HepG2 (cell line): ENCODE measurements around the gene PHB1. TPM values are rescaled to one million over a fixed set of nuclear protein-coding genes. Genes with fewer than 3 reads are reported as not detected.
A peak's percentile ranks its signal among the peaks of the same experiment; 100 is the strongest.

Experiments
- AKAP8 ChIP-seq: sonication (generic); formaldehyde crosslinking; IDR thresholded peaks from 2 replicates; pipeline ENCODE4 v1.5.1; 2020; ENCODE audit warnings: mild to moderate bottlenecking, missing genetic modification reagents
- ATF4 ChIP-seq, 2 experiments: fragments of 450-650 bp in 1 of 2; sonication (generic) in 1 of 2; formaldehyde crosslinking; IDR thresholded peaks; 2 replicates each; pipeline versions ENCODE4 v1.5.0 to v1.8.0; 2020 to 2022; ENCODE audit warnings: mild to moderate bottlenecking in 1 of 2, missing genetic modification reagents in 1 of 2
- ETS1 ChIP-seq: sonication (generic); formaldehyde crosslinking; IDR thresholded peaks from 2 replicates; pipeline ENCODE4 v1.4.0; 2020; ENCODE audit warnings: missing genetic modification reagents
- REST ChIP-seq, 2 experiments: IDR thresholded peaks; 2 replicates each; pipeline ENCODE4 v1.6.1; 2011 to 2012; ENCODE audit warnings: low read length in 2 of 2, borderline replicate concordance in 1 of 2, low read depth in 1 of 2, mild to moderate bottlenecking in 1 of 2, moderate library complexity in 1 of 2
- ZBTB34 ChIP-seq: sonication (generic); formaldehyde crosslinking; IDR thresholded peaks from 2 replicates; pipeline ENCODE4 v1.8.0; 2022; ENCODE audit warnings: mild to moderate bottlenecking, missing genetic modification reagents
- ZFP41 ChIP-seq: sonication (generic); formaldehyde crosslinking; IDR thresholded peaks from 2 replicates; pipeline ENCODE4 v1.4.0; 2020; ENCODE audit warnings: mild to moderate bottlenecking, missing genetic modification reagents, borderline replicate concordance
- ZFY ChIP-seq: sonication (generic); formaldehyde crosslinking; IDR thresholded peaks from 2 replicates; pipeline ENCODE4 v1.4.0; 2020; ENCODE audit warnings: missing genetic modification reagents
- ZNF256 ChIP-seq: sonication (generic); formaldehyde crosslinking; conservative IDR thresholded peaks from 2 replicates; pipeline ENCODE4 v1.4.0; 2020; ENCODE audit warnings: missing genetic modification reagents
- ZNF264 ChIP-seq: sonication (generic); formaldehyde crosslinking; IDR thresholded peaks from 2 replicates; pipeline ENCODE4 v1.4.0; 2020; ENCODE audit warnings: missing genetic modification reagents
- ZNF550 ChIP-seq: sonication (generic); formaldehyde crosslinking; IDR thresholded peaks from 2 replicates; pipeline ENCODE4 v1.4.0; 2020; ENCODE audit warnings: mild to moderate bottlenecking, missing genetic modification reagents, borderline replicate concordance
- ZNF776 ChIP-seq: sonication (generic); formaldehyde crosslinking; IDR thresholded peaks from 2 replicates; pipeline ENCODE4 v1.4.0; 2020; ENCODE audit warnings: mild to moderate bottlenecking, missing genetic modification reagents
- ZNF790 ChIP-seq: sonication (generic); formaldehyde crosslinking; IDR thresholded peaks from 2 replicates; pipeline ENCODE4 v1.8.0; 2022; ENCODE audit warnings: missing genetic modification reagents, mild to moderate bottlenecking, borderline replicate concordance
- polyA plus RNA-seq, 8 experiments: library from polyadenylated mRNA; depleted of rRNA in 3 of 8; stranded (reverse) in 7 of 8; unstranded in 1 of 8; fragments of >200 nt; fragmentation: Illumina TruSeq in 4 of 8; extraction: Trizol in 4 of 8; gene quantifications; 2 replicates each; pipeline versions ENCODE4 v1.2.1 to v1.2.3, GENCODE V29; 2011 to 2016; ENCODE audit warnings: low read depth in 4 of 8, missing spikeins in 1 of 8, mixed read lengths in 1 of 8; ENCODE audit not compliant: insufficient read depth in 1 of 8
- total RNA-seq, 5 experiments: library from RNA; depleted of rRNA; stranded (reverse); fragments of >200 nt; fragmentation: Illumina TruSeq; extraction: Trizol; gene quantifications; 2 replicates each; pipeline ENCODE4 v1.2.3, GENCODE V29; 2016; ENCODE audit warnings: low read depth in 1 of 5
- TF ChIP-seq, protein P1 (sequence below): sonication (generic); formaldehyde crosslinking; IDR thresholded peaks from 2 replicates; pipeline ENCODE4 v1.4.0; 2020; ENCODE audit warnings: mild to moderate bottlenecking, missing genetic modification reagents
- TF ChIP-seq, protein P2 (sequence below): sonication (generic); formaldehyde crosslinking; IDR thresholded peaks from 2 replicates; pipeline ENCODE4 v1.5.0; 2020; ENCODE audit warnings: mild to moderate bottlenecking, missing genetic modification reagents

The PHB1 gene
- total and polyA plus RNA-seq, 2 of the 13 experiments (the other 11 are each of a cell fraction or from before 2014, with no cell fraction given) = 515 to 688 TPM

- TF ChIP-seq, protein P1, sequence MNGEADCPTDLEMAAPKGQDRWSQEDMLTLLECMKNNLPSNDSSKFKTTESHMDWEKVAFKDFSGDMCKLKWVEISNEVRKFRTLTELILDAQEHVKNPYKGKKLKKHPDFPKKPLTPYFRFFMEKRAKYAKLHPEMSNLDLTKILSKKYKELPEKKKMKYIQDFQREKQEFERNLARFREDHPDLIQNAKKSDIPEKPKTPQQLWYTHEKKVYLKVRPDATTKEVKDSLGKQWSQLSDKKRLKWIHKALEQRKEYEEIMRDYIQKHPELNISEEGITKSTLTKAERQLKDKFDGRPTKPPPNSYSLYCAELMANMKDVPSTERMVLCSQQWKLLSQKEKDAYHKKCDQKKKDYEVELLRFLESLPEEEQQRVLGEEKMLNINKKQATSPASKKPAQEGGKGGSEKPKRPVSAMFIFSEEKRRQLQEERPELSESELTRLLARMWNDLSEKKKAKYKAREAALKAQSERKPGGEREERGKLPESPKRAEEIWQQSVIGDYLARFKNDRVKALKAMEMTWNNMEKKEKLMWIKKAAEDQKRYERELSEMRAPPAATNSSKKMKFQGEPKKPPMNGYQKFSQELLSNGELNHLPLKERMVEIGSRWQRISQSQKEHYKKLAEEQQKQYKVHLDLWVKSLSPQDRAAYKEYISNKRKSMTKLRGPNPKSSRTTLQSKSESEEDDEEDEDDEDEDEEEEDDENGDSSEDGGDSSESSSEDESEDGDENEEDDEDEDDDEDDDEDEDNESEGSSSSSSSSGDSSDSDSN (CRISPR knock-in tag) = peak; percentile 34
- TF ChIP-seq ZFP41 (CRISPR knock-in tag) (peak; percentile 56; the same call in 1 of the 2 replicates), ZNF790 (CRISPR knock-in tag) (no peak), ATF4 (CRISPR knock-in tag; IDR thresholded peaks at IDR 0.05) (peak in 1 of 2 experiments; percentile 24; a peak in 1 of 4 replicates), ZNF550 (CRISPR knock-in tag) (no peak), ETS1 (CRISPR knock-in tag) (0 out of 2 replicates have a peak, but pooled peaks have one; percentile 62), ZBTB34 (CRISPR knock-in tag) (no peak), ZNF264 (CRISPR knock-in tag) (peak; percentile 60; the same call in 1 of the 2 replicates), ZFY (CRISPR knock-in tag) (peak; percentile 87), ZNF256 (CRISPR knock-in tag) (0 out of 2 replicates have a peak, but pooled peaks have one; percentile 60), ZNF776 (no peak; the same call in 1 of the 2 replicates), REST (IDR thresholded peaks at IDR 0.05; ENCODE audit: borderline replicate concordance in 1 of 2, low read depth in 1 of 2, low read length in 2 of 2) (no peak; a peak in 1 of 4 replicates), AKAP8 (CRISPR knock-in tag) (0 out of 2 replicates have a peak, but pooled peaks have one; percentile 13)
- TF ChIP-seq, protein P2, sequence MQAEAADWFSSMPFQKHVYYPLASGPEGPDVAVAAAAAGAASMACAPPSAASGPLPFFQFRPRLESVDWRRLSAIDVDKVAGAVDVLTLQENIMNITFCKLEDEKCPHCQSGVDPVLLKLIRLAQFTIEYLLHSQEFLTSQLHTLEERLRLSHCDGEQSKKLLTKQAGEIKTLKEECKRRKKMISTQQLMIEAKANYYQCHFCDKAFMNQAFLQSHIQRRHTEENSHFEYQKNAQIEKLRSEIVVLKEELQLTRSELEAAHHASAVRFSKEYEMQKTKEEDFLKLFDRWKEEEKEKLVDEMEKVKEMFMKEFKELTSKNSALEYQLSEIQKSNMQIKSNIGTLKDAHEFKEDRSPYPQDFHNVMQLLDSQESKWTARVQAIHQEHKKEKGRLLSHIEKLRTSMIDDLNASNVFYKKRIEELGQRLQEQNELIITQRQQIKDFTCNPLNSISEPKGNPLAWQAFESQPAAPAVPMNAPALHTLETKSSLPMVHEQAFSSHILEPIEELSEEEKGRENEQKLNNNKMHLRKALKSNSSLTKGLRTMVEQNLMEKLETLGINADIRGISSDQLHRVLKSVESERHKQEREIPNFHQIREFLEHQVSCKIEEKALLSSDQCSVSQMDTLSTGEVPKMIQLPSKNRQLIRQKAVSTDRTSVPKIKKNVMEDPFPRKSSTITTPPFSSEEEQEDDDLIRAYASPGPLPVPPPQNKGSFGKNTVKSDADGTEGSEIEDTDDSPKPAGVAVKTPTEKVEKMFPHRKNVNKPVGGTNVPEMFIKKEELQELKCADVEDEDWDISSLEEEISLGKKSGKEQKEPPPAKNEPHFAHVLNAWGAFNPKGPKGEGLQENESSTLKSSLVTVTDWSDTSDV (CRISPR knock-in tag) = 0 out of 2 replicates have a peak, but pooled peaks have one; percentile 30
These were observed at the start of gene PHB1 (continued) for GRCh38 chr17:49414622-49415350.
